ENCODE data around the gene NRIP3. TPM values are rescaled to one million over a fixed set of nuclear protein-coding genes. Genes with fewer than 3 reads are reported as not detected.

Gene NRIP3
- total and polyA plus RNA-seq, 9 of the 15 experiments (the other 6 are each of a cell fraction or from before 2014, with no cell fraction given) = 4.4 to 18.7 (median 11.6) TPM

DNA sequence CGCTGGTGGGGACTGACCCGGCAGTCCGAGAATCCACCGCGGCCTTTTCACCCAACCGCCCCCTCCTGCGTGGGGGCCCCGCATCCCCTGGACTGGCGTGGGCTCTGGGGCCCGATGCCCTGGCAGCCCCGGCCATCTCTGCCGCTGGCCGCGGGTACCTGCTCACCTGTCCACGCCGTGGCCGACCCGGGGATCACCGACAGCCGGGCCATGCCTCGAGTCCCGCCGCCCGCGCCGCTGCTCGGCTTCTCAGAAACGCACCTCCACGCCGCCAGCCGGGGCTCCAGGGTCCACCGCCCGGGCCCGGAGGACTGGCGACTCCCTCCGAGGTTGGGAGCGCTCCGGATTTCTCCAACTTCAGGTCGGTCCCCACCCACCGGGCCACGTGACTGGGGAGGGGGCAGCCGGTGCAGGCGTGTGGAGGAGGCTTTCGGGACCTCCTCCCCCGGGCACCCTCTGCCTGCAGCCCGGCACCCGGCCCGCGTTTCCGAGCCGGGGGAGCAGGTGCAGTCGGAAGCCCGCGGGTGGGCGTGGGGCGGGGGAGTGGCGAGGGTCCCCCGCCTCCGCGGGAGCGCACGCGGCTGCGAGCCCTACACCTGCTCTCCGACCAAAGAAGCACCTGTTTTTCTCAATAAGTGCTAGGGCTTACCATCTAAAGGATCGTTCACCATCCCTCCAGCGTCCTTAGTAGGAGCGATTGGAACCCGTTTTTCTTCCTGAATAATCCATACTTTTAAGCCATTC, 554 bp upstream of the NRIP3 start (continued):
- no peak for TF ChIP-seq EP300 (IDR thresholded peaks at IDR 0.05; ENCODE audit: low read length)
- TF ChIP-seq TCF7 (IDR thresholded peaks at IDR 0.05; ENCODE audit: borderline replicate concordance) = no peak
- no peak for TF ChIP-seq CREBBP (IDR thresholded peaks at IDR 0.05; ENCODE audit: low read depth, low read length)
- peak; percentile 72 for TF ChIP-seq USF2 (CRISPR knock-in tag; IDR thresholded peaks at IDR 0.05)
- no peak for TF ChIP-seq XRCC4 (IDR thresholded peaks at IDR 0.05; ENCODE audit: extremely low read depth, insufficient read depth, insufficient read length)
- TF ChIP-seq U2AF1 (optimal IDR thresholded peaks at IDR 0.05; ENCODE audit: low read depth, low read length) = peak; percentile 8
- TF ChIP-seq ILF3 (IDR thresholded peaks at IDR 0.05; ENCODE audit: borderline replicate concordance) = no peak
- no peak for TF ChIP-seq TRIM25 (IDR thresholded peaks at IDR 0.05; ENCODE audit: borderline replicate concordance)
- TF ChIP-seq CREB5 (CRISPR knock-in tag; IDR thresholded peaks at IDR 0.05) = no peak
- no peak for TF ChIP-seq STAG1 (CRISPR knock-in tag; IDR thresholded peaks at IDR 0.05; ENCODE audit: borderline replicate concordance)
- peak; percentile 11 for TF ChIP-seq FUS (optimal IDR thresholded peaks at IDR 0.05; ENCODE audit: low read depth, low read length)
- TF ChIP-seq GATAD2B (IDR thresholded peaks at IDR 0.05; ENCODE audit: borderline replicate concordance) = peak; percentile 84; the same call in 1 of the 2 replicates
- no peak for TF ChIP-seq SMARCA4 (IDR thresholded peaks at IDR 0.05)
- TF ChIP-seq ZSCAN29 (IDR thresholded peaks at IDR 0.05) = no peak
- no peak for TF ChIP-seq HNRNPK (IDR thresholded peaks at IDR 0.05; ENCODE audit: low read depth, low read length, poor library complexity, severe bottlenecking)
- TF ChIP-seq, protein P1, sequence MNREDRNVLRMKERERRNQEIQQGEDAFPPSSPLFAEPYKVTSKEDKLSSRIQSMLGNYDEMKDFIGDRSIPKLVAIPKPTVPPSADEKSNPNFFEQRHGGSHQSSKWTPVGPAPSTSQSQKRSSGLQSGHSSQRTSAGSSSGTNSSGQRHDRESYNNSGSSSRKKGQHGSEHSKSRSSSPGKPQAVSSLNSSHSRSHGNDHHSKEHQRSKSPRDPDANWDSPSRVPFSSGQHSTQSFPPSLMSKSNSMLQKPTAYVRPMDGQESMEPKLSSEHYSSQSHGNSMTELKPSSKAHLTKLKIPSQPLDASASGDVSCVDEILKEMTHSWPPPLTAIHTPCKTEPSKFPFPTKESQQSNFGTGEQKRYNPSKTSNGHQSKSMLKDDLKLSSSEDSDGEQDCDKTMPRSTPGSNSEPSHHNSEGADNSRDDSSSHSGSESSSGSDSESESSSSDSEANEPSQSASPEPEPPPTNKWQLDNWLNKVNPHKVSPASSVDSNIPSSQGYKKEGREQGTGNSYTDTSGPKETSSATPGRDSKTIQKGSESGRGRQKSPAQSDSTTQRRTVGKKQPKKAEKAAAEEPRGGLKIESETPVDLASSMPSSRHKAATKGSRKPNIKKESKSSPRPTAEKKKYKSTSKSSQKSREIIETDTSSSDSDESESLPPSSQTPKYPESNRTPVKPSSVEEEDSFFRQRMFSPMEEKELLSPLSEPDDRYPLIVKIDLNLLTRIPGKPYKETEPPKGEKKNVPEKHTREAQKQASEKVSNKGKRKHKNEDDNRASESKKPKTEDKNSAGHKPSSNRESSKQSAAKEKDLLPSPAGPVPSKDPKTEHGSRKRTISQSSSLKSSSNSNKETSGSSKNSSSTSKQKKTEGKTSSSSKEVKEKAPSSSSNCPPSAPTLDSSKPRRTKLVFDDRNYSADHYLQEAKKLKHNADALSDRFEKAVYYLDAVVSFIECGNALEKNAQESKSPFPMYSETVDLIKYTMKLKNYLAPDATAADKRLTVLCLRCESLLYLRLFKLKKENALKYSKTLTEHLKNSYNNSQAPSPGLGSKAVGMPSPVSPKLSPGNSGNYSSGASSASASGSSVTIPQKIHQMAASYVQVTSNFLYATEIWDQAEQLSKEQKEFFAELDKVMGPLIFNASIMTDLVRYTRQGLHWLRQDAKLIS (CRISPR knock-in tag; IDR thresholded peaks at IDR 0.05) = no peak
- peak; percentile 48; the same call in 1 of the 2 replicates for TF ChIP-seq ZBTB33 (CRISPR knock-in tag; IDR thresholded peaks at IDR 0.05)
- peak; percentile 10; the same call in 1 of the 2 replicates for TF ChIP-seq ZBTB7A (IDR thresholded peaks at IDR 0.05; ENCODE audit: borderline replicate concordance, control insufficient read depth, low read depth, low read length)

Measured in K562 (cell line).